Activated naive CD8-positive, alpha-beta T cell treated with anti-CD3 and anti-CD28 coated beads for 36 hours (primary cell): ENCODE measurements around the gene ZNF385B. TPM values are rescaled to one million over a fixed set of nuclear protein-coding genes. Genes with fewer than 3 reads are reported as not detected.

Experiments
- DNase-seq: peaks from one replicate; pipeline ENCODE4 v3.0.0; 2021
- H3K27ac Mint-ChIP-seq: one replicate; pipeline ENCODE4 v1.8.0; 2022; ENCODE audit warnings: mild to moderate bottlenecking, moderate library complexity, mixed read lengths
- H3K27me3 Mint-ChIP-seq: one replicate; pipeline ENCODE4 v1.8.0; 2022; ENCODE audit warnings: mild to moderate bottlenecking, mixed read lengths
- H3K36me3 Mint-ChIP-seq: one replicate; pipeline ENCODE4 v1.8.0; 2021; ENCODE audit warnings: mild to moderate bottlenecking, mixed read lengths
- H3K4me1 Mint-ChIP-seq: one replicate; pipeline ENCODE4 v1.8.0; 2021; ENCODE audit warnings: mixed read lengths
- H3K4me3 Mint-ChIP-seq: one replicate; pipeline ENCODE4 v1.8.0; 2022; ENCODE audit warnings: mild to moderate bottlenecking, moderate library complexity, mixed read lengths
- H3K9me3 Mint-ChIP-seq: one replicate; pipeline ENCODE4 v1.8.0; 2022; ENCODE audit warnings: mixed read lengths
- total RNA-seq, 2 experiments: library from RNA; stranded (reverse); gene quantifications; one replicate each; pipeline ENCODE4 v1.2.3, GENCODE V29; 2021

ZNF385B gene
- total RNA-seq, 2 experiments from 2014 or later: not detected

DNA sequence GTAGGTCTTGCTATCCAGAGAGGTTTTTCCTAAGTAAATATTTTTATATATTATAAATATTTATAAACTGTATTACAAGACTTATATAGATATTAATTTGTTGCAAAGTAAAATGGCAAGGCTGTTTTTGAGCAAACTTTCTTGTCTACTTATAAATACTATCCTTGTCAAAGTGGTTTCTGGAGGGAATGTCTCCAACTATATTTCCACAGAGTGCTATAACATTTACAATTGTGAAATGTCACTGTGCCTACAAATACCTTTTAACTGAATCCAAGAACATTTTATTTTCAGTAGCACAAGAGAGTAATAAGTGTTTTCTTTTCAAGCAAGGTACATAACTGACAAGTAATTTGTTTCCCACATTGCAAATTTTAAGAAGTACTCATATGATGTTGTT, 256.8 kb downstream of the ZNF385B start:
- no peak overlapping the region for H3K4me3 Mint-ChIP-seq
- H3K4me1 Mint-ChIP-seq: no peaks in the 10 kb centered on the region
- DNase-seq: no peak
- no peak overlapping the region for H3K27ac Mint-ChIP-seq
- no peaks in the 10 kb centered on the region for H3K36me3 Mint-ChIP-seq
- no peaks in the 10 kb centered on the region for H3K9me3 Mint-ChIP-seq
- no peaks in the 10 kb centered on the region for H3K27me3 Mint-ChIP-seq

DNA sequence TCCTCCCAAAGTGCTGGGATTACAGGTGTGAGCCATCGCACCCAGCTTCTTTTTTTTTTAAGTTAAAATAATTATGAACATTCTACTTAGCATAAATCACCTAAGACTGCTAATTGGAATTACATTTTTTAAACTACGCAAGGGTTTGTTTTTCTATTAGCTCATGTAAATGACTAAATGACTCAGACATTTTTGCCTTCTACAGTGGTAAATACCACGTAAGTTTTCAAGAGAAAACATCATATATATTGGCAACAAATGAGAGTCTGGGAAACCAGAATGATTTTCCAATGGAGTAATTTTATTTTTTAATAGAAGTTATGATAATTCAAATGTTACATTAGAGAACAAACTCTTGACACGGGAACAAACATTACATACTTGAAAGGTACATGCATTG, 259.0 kb downstream of the ZNF385B start:
- Mint-ChIP-seq H3K4me3 (no peak overlapping the region), H3K27ac (no peak overlapping the region), H3K4me1 (no peaks in the 10 kb centered on the region), H3K9me3 (no peaks in the 10 kb centered on the region), H3K27me3 (no peaks in the 10 kb centered on the region), H3K36me3 (no peaks in the 10 kb centered on the region)
- DNase-seq: no peak

DNA sequence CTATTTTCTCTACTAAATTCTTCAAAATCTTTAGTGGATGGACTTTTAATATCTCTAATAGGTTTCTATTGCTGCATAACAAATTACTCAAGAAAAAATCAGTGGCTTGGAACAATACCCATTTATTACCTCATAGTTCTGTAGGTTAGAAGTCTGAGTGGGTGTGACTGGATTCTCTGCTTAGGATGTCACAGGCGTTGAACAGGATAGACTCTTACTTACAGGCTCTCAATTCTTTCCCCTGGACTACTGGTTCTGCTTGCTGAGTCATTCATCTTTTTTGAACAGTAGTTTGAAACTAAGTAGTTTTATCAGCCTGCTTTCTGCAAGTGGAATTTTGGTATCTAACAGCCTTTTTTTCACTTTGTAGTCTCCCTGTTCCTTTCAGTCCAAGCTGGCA, 265.4 kb downstream of the ZNF385B start:
- DNase-seq: no peak
- Mint-ChIP-seq H3K27ac (no peak overlapping the region), H3K27me3 (peaks cover 3% of the 10 kb centered on the region), H3K36me3 (no peaks in the 10 kb centered on the region), H3K9me3 (no peaks in the 10 kb centered on the region), H3K4me3 (no peak overlapping the region), H3K4me1 (no peaks in the 10 kb centered on the region)

DNA sequence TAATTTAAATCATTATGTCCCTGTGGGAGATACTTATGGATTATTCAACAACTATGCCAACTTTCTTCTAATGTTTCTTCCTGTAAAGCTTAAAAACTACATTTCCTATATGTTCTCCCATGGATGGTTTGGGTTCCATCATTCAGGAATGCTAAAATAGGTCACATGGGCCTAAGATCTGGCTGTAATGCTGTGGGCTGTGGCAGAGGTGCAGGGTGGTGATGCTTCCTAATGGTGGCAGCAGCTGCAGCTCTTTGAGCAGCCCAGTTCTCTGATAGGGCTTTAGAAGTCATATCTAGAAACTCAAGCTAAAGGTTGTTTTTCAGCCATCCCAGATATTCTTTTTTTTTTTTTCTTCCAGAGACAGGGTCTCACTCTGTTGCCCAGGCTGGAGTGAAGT, 266.1 kb downstream of the ZNF385B start:
- DNase-seq: no peak
- Mint-ChIP-seq H3K4me3 (no peak overlapping the region), H3K27ac (no peak overlapping the region), H3K27me3 (peaks cover 3% of the 10 kb centered on the region), H3K9me3 (no peaks in the 10 kb centered on the region), H3K4me1 (no peaks in the 10 kb centered on the region), H3K36me3 (no peaks in the 10 kb centered on the region)

DNA sequence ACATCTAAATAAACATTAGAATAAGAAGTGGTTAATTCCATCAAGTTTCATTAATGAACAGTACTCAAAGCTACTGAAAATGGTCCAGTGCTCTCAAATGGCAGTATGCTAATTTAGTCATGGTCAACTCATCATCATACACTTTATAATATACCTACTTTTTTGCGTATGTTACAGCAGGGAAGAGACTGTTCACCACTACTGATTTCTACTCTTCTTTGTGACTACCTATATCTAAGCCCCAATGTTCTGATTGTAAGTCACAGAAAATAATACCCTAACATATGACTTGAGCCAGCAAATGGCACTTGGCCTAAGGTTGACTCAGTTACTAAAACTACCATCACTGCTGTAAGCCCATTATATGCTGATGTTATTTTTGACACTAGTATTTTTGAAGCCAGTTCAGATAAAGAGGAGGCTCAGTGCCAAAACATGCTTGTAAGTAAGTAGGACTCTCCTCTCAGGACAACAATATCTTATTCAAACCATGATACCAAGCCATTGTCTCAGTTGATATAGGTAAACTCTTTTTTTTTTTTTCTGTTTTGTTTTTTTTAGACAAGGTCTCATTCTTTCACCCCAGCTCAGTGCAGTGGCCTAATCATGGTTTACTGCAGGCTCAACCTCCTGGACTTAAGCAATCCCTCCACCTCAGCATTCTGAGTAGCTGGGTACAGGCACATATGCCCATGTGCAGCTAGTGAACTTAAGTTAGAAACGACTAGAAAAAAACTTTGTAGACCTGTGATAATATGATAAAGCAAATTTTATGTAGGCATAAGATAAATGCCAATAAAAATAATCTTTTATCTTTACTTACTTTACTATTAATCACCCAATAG, 266.9 kb downstream of the ZNF385B start:
- Mint-ChIP-seq H3K4me3 (no peak overlapping the region), H3K4me1 (no peaks in the 10 kb centered on the region), H3K36me3 (no peaks in the 10 kb centered on the region), H3K9me3 (no peaks in the 10 kb centered on the region), H3K27ac (no peak overlapping the region), H3K27me3 (peaks cover 3% of the 10 kb centered on the region)
- DNase-seq: no peak

DNA sequence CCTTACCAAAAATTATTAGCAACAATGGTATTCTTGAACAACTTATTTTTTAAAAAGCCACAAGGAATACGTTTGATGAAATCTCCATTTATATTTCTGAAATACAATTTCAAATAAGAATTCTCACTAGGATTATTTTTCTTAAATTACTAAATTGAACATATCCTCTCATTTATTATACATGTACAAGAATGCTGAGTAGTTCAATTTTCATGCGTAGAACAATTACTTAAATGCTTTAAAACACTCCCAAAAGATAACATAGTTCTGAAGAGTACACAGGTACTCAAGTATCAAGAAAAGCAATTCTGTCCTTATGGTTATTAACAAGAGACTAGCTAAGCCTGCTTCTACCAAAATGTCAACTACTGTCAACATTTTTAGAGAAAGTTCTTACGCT, 268.1 kb downstream of the ZNF385B start:
- no peaks in the 10 kb centered on the region for H3K4me1 Mint-ChIP-seq
- H3K9me3 Mint-ChIP-seq: no peaks in the 10 kb centered on the region
- H3K4me3 Mint-ChIP-seq: no peak overlapping the region
- no peak overlapping the region for H3K27ac Mint-ChIP-seq
- H3K36me3 Mint-ChIP-seq: no peaks in the 10 kb centered on the region
- peaks cover 3% of the 10 kb centered on the region for H3K27me3 Mint-ChIP-seq
- DNase-seq: no peak

DNA sequence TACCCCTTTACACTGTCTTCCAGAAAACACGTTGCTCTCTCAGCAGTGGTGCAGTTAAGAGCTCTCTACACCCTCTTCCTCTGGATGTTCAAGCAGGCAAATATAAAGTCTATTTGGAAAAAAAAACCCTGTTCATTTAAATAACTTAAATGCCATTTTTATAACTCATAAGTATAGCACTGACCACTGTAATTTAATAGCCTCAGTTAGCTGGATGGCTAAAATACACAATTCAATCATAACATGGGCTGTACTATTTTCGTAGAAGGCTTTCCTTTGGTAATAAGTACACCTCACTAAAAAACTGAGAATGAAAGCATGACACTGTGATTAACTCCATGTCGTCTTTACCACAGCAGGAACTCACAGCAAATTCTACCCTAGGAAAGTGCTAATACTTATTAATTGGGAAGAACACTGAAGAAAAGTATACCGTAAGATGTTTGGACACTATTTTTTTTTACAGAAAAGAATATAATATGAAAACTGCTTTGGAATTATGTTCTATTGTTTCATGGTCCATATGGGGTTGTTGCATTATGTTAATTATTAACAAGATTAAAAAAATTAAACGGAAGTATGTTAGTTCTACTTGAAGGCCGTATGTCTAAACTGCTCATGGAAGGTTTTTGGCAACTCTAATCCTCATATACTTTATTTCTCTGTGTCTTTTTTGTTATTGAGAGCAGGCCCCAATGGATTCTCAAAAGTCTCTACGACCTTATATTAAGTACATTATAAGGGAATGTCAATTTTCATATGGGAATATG, 269.1 kb downstream of the ZNF385B start:
- H3K36me3 Mint-ChIP-seq: no peaks in the 10 kb centered on the region
- no peak for DNase-seq
- H3K27me3 Mint-ChIP-seq: peaks cover 3% of the 10 kb centered on the region
- H3K9me3 Mint-ChIP-seq: no peaks in the 10 kb centered on the region
- no peaks in the 10 kb centered on the region for H3K4me1 Mint-ChIP-seq
- no peak overlapping the region for H3K4me3 Mint-ChIP-seq
- no peak overlapping the region for H3K27ac Mint-ChIP-seq

DNA sequence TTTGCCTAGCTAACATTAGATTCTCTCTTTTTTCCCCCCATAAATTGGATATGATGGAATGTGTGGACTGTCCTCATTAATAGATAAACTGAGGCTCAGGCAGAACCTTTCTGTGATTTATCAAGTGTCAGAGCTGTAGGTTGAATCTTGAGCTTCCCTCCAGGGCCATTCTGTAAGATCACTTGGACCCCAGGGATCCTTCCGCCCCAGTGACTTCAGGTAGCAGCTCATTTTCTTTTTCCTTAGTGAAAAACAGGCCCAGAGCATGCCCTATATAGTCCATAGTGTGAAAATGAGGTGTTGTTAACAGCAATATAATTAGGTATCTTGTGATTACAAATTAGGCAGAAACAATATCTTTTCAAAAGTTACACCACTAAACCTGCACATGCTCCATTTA, 269.7 kb downstream of the ZNF385B start:
- Mint-ChIP-seq H3K9me3 (no peaks in the 10 kb centered on the region), H3K36me3 (no peaks in the 10 kb centered on the region), H3K4me1 (no peaks in the 10 kb centered on the region), H3K27me3 (no peaks in the 10 kb centered on the region), H3K4me3 (no peak overlapping the region), H3K27ac (no peak overlapping the region)
- no peak for DNase-seq

DNA sequence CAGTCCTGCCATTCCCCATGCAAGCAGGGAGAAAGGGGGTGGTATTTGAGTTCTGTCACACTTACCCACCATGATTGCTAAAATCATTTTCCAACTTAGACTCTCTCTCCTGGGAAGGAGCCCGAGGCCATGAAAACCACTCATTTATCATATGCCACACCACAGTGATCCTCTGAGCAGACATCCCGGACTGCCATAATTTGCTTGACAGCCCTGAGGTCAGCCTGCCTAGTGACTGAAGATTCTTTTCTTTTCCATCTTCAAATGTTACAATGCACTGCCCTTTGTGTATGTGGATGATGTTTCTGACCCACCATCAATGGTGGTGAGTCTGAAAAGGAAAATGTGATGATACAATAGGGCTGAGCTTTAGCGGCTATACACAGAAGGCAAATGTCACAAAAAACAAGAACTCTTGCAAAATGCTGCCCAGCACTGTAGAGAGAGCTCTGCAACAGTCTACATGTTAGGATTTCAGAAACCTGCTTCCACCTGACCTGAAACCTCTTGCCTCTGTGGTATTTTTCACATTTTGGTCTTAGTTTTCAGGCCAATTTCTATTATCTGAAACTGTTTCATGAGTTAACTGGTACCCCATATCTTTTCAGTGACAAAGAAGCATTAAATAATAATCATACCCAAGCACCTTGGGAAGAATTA, 272.8 kb downstream of the ZNF385B start:
- no peak for DNase-seq
- no peaks in the 10 kb centered on the region for H3K36me3 Mint-ChIP-seq

DNA sequence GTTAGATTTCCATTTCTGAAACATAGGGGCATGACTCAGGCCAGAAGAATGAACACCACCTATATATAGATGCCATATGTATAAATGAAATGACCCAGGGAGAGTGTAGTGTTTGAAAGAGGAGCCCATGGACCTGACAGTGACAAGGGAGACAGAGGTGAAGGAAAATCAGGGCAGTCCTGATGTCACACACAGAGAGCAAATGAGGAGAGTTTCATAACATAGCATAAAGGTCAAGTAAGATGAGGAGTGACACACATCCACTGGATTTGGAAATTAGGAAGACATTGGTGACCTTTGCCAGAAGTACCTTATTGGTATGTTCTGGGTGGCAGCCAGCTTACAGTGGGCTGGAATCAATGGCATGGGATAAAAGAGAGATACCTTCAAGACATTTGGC, 276.7 kb downstream of the ZNF385B start:
- DNase-seq: no peak
- no peak overlapping the region for H3K27ac Mint-ChIP-seq
- no peak overlapping the region for H3K4me3 Mint-ChIP-seq
- no peaks in the 10 kb centered on the region for H3K36me3 Mint-ChIP-seq
- no peaks in the 10 kb centered on the region for H3K27me3 Mint-ChIP-seq
- no peaks in the 10 kb centered on the region for H3K4me1 Mint-ChIP-seq
- no peaks in the 10 kb centered on the region for H3K9me3 Mint-ChIP-seq

More for the DNA sequence above, 272.8 kb downstream of the ZNF385B start:
- Mint-ChIP-seq H3K27me3 (no peaks in the 10 kb centered on the region), H3K9me3 (no peaks in the 10 kb centered on the region), H3K27ac (no peak overlapping the region), H3K4me1 (no peaks in the 10 kb centered on the region), H3K4me3 (no peak overlapping the region)

DNA sequence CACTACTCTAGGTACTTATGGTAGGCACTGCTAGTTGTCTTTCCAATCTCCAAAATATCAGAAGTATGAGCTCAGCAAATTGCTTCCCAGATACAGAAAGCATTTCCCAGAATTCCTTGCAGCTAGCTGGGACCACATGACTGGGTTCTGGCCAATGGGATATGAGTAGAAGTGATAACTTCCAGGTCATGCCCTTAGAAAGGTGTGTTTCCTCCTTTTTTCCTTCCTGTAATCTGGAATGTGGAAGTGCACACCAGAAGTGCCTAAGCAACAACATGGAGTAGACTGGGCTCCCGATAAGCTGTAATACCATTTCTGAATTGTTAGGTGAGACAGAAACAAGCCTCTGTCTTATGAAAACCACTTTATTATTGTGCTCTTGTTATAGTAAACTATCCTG, 279.8 kb downstream of the ZNF385B start:
- no peak overlapping the region for H3K27ac Mint-ChIP-seq
- H3K27me3 Mint-ChIP-seq: no peaks in the 10 kb centered on the region
- H3K9me3 Mint-ChIP-seq: no peaks in the 10 kb centered on the region
- no peak for DNase-seq
- H3K4me1 Mint-ChIP-seq: no peaks in the 10 kb centered on the region
- no peak overlapping the region for H3K4me3 Mint-ChIP-seq
- H3K36me3 Mint-ChIP-seq: no peaks in the 10 kb centered on the region

DNA sequence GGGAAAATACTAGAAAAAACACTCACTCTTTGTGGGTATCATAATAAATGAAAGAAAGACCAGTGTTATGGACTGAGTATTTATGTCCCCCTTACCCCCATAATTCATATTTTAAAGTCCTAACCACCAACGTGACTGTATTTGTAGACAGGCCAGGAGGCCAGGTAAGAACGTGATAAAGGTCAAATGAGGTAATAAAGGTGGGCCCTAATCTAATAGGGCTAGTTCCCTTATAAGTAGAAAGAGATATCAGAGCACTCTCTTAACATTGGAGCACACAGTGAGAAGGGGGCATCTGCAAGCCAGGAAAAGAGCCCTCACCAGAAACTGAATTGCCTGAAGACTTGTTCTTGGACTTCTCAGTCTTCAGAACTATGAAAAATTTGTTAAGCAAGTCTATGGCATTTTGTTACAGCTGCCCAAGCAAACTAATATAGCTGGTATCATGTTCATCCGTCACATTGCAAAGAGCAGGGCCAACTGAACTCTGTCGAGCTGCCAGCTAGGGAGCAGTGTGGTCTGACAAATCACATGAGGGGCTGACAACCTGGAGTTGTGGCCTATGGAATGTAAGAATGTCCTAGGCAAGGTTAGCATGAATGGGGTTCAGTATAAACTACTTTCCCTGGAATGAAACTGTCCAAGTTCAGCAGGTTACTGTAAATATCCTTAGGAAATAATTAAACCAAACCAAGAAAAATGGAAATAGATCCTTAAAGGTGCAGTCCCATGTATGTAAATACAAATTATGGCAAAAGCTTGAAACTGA, 280.9 kb downstream of the ZNF385B start:
- H3K36me3 Mint-ChIP-seq: no peaks in the 10 kb centered on the region
- no peak for DNase-seq
- H3K27me3 Mint-ChIP-seq: no peaks in the 10 kb centered on the region
- H3K9me3 Mint-ChIP-seq: no peaks in the 10 kb centered on the region
- H3K4me1 Mint-ChIP-seq: no peaks in the 10 kb centered on the region
- no peak overlapping the region for H3K27ac Mint-ChIP-seq
- no peak overlapping the region for H3K4me3 Mint-ChIP-seq

DNA sequence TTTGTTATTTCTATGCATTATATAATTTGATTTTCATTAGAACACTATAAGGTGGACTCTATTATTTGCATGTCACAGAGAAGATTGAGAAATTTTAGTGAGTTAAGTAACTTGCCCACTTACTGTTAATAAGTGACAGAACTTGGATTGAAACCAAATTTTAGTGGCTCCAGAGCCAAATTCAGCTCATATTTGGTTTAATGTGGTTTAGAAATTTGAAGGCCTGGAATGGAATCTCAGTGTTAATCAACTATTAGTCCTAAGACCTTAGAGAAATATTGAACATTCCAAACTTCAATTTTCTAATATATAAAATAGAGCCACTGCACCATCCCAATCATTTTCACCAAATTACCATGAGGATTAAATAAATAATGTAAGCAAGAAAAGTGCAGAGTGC, 281.6 kb downstream of the ZNF385B start:
- Mint-ChIP-seq H3K27ac (no peak overlapping the region), H3K36me3 (no peaks in the 10 kb centered on the region), H3K27me3 (no peaks in the 10 kb centered on the region), H3K4me1 (no peaks in the 10 kb centered on the region), H3K9me3 (no peaks in the 10 kb centered on the region), H3K4me3 (no peak overlapping the region)
- no peak for DNase-seq

DNA sequence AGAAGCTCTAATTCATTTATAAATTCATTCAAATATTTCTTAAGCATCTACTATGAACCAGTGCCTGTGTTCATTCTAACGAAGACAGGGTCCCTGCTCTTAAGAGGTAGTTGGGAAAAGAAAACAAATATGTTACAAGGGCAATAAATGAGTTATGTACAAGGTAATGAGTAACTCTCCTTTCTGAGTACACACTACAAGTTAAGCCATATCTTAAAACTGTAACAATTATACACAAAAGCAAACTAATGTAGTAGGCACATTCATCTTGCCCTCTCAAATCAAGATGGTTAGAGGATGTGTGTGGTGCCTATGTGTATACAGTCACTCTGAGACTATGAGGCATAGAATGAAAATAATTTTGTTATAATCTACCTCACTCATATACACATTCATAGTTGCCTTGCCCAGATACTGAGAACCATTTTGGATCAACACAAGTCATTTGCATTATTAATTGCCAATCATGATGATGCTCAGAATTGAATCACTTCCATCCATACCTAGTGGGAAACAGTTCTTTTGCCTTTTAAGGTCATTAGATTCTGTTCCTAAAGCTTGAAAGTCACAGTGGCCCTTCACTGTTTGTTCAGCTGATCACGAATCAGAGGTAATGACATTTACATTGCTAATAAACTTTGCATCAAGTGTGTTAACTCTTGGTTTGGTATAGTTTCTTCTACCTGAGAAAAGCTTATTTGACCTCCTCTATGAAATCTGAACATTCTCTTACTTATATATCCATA, 283.1 kb downstream of the ZNF385B start:
- Mint-ChIP-seq H3K27ac (no peak overlapping the region), H3K4me1 (no peaks in the 10 kb centered on the region), H3K36me3 (no peaks in the 10 kb centered on the region), H3K9me3 (no peaks in the 10 kb centered on the region), H3K4me3 (no peak overlapping the region), H3K27me3 (no peaks in the 10 kb centered on the region)
- DNase-seq: no peak
